ENCODE data around the gene ABCC6. TPM values are rescaled to one million over a fixed set of nuclear protein-coding genes. Genes with fewer than 3 reads are reported as not detected.

Gene ABCC6
- total and polyA plus RNA-seq, 2 donors (not counting 3 experiments of a cell fraction or from before 2014, with no cell fraction given) = 0.07 to 0.84 TPM

DNA sequence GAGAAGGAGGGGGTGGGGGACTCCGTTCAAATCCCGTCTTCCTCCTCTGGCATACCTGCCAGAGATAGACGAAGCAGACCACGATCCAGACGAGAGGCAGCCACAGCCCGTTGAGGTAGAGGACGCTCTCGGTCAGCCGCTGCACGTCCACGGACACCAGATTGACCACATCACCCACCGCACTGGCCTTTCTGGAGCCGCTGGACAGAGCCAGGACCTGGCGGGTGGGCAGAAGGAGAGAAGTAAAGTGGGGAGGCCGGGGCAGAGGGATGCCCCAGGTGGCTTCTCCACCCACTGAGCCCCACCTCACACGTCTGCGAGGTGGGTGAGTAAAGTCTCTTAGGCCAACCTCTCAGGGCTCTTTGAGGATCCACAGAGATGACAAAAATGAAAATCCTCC is 25.3 kb downstream of the ABCC6 start:
- Histone ChIP-seq H3K36me3 (ENCODE audit: control insufficient read depth in 2 of 2, extremely low read depth in 1 of 2, insufficient read depth in 2 of 2, low read length in 2 of 2) (no peaks in the 10 kb centered on the region), H3K9me3 (replicated peaks; ENCODE audit: control insufficient read depth, insufficient read depth, low read length) (no peaks in the 10 kb centered on the region), H3K9me1 (replicated peaks; ENCODE audit: control insufficient read depth, extremely low read depth, insufficient read depth, low read length) (no peaks in the 10 kb centered on the region), H3K9ac (replicated peaks; ENCODE audit: extremely low read depth, insufficient read depth, low read length) (no peak overlapping the region), H3K27ac (ENCODE audit: insufficient read depth, low read depth, low read length) (no peak overlapping the region), H3K4me1 (ENCODE audit: control insufficient read depth, extremely low read depth, insufficient read depth, low read length) (no peaks in the 10 kb centered on the region), H3K27me3 (ENCODE audit: control insufficient read depth in 2 of 2, insufficient read depth in 2 of 2, low read length in 2 of 2) (no peaks in the 10 kb centered on the region), H4K20me1 (replicated peaks; ENCODE audit: control insufficient read depth, extremely low read depth, insufficient read depth, low read length) (no peaks in the 10 kb centered on the region), H2AFZ (ENCODE audit: low read depth, low read length) (no peak overlapping the region), H3K4me3 (replicated peaks in 1 of 3; ENCODE audit: insufficient read depth in 1 of 3, low read depth in 1 of 3, low read length in 3 of 3) (no peak overlapping the region), H3K4me2 (ENCODE audit: insufficient read depth, low read length) (no peak overlapping the region), H3K79me2 (ENCODE audit: control insufficient read depth, insufficient read depth, low read length) (no peaks in the 10 kb centered on the region)
- dilution Hi-C loops (cut with MboI; ENCODE audit: extremely low pct_ligation_motif_present, low sequenced_read_pairs) (no loop called here), intact Hi-C loops (cut with micrococcal nuclease) (loop anchor here (10.0 kb wide), 1 partner anchor 323 kb away; no protein-coding TSS in a partner anchor)
- DNase-seq (ENCODE audit: low read depth, low spot score) (no peak), FAIRE-seq (no peak)
- no peak for TF ChIP-seq FOS (IDR thresholded peaks at IDR 0.05; ENCODE audit: borderline replicate concordance, insufficient read depth, low read length)
- TF ChIP-seq GATA2 (IDR thresholded peaks at IDR 0.05; ENCODE audit: insufficient read depth, insufficient read length, low read depth, low read length) = no peak
- TF ChIP-seq, protein P1, sequence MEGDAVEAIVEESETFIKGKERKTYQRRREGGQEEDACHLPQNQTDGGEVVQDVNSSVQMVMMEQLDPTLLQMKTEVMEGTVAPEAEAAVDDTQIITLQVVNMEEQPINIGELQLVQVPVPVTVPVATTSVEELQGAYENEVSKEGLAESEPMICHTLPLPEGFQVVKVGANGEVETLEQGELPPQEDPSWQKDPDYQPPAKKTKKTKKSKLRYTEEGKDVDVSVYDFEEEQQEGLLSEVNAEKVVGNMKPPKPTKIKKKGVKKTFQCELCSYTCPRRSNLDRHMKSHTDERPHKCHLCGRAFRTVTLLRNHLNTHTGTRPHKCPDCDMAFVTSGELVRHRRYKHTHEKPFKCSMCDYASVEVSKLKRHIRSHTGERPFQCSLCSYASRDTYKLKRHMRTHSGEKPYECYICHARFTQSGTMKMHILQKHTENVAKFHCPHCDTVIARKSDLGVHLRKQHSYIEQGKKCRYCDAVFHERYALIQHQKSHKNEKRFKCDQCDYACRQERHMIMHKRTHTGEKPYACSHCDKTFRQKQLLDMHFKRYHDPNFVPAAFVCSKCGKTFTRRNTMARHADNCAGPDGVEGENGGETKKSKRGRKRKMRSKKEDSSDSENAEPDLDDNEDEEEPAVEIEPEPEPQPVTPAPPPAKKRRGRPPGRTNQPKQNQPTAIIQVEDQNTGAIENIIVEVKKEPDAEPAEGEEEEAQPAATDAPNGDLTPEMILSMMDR (IDR thresholded peaks at IDR 0.05; ENCODE audit: extremely low read depth in 1 of 2, insufficient read depth in 1 of 2, low read depth in 1 of 2, low read length in 2 of 2) = no peak
- TF ChIP-seq POLR2A (IDR thresholded peaks at IDR 0.05; ENCODE audit: low read depth, low read length) = no peak
- TF ChIP-seq EZH2 (IDR thresholded peaks at IDR 0.05; ENCODE audit: borderline replicate concordance, low read depth, low read length, severe bottlenecking) = no peak
- TF ChIP-seq MYC (IDR thresholded peaks at IDR 0.05; ENCODE audit: low read depth, low read length) = no peak
- TF ChIP-seq JUN (IDR thresholded peaks at IDR 0.05; ENCODE audit: borderline replicate concordance, insufficient read depth, insufficient read length, low read depth) = no peak
- no peak for TF ChIP-seq POLR2AphosphoS5 (IDR thresholded peaks at IDR 0.05; ENCODE audit: insufficient read depth, low read depth, low read length)
- POLR2A ChIA-PET = no interaction called here
- CTCF ChIA-PET = no interaction called here
- BruUV-seq (replicated peaks) = no TSS peak

All from endothelial cell of umbilical vein (primary cell).